NB4 (cell line): Measurements from ENCODE around the gene LIMK2.

Experiments used
- POLR2A ChIP-seq: IDR thresholded peaks from 2 replicates; pipeline ENCODE4 v1.6.1; 2011; ENCODE audit warnings: mild to moderate bottlenecking; ENCODE audit not compliant: insufficient read length; ENCODE audit errors: extremely low read depth
- TF ChIP-seq, protein P1 (sequence below): IDR thresholded peaks from one replicate; pipeline ENCODE4 v1.5.1; 2012; ENCODE audit warnings: low read depth, low read length
- TF ChIP-seq, protein P2 (sequence below): IDR thresholded peaks from 2 replicates; pipeline ENCODE4 v1.6.1; 2011; ENCODE audit warnings: low read depth, low read length

DNA sequence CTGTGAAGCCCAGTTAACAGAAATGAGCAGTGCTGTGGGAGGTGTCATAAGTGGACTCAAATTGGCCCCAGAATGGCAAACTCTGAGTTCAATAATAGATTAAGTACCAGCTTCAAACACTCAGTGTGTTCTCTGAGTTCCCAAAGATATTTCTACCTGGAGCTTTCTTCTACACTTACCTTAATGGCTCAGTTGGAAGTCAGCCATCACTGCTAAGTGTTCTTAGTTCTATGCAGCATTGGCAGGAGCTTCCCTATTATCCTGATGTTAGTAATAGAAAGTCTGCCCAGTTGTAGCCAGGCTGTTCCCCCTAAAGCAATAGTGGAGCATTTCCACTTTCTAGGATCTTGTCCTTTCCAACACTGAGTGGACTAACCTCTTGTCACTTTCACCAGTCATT lies 89.9 kb downstream of the LIMK2 start:
- no peak for TF ChIP-seq POLR2A
- TF ChIP-seq, protein P1, sequence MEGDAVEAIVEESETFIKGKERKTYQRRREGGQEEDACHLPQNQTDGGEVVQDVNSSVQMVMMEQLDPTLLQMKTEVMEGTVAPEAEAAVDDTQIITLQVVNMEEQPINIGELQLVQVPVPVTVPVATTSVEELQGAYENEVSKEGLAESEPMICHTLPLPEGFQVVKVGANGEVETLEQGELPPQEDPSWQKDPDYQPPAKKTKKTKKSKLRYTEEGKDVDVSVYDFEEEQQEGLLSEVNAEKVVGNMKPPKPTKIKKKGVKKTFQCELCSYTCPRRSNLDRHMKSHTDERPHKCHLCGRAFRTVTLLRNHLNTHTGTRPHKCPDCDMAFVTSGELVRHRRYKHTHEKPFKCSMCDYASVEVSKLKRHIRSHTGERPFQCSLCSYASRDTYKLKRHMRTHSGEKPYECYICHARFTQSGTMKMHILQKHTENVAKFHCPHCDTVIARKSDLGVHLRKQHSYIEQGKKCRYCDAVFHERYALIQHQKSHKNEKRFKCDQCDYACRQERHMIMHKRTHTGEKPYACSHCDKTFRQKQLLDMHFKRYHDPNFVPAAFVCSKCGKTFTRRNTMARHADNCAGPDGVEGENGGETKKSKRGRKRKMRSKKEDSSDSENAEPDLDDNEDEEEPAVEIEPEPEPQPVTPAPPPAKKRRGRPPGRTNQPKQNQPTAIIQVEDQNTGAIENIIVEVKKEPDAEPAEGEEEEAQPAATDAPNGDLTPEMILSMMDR, result no peak
- TF ChIP-seq, protein P2, sequence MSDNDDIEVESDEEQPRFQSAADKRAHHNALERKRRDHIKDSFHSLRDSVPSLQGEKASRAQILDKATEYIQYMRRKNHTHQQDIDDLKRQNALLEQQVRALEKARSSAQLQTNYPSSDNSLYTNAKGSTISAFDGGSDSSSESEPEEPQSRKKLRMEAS, result no peak
